Measurements from ENCODE around the gene ITGA4. TPM values are rescaled to one million over a fixed set of nuclear protein-coding genes. Genes with fewer than 3 reads are reported as not detected.

Gene ITGA4
- 10 to 100 TPM in 3 of 4 donors, 1 to 10 TPM in 1; 7.7 to 28.7 (median 12.2) TPM for total RNA-seq

DNA sequence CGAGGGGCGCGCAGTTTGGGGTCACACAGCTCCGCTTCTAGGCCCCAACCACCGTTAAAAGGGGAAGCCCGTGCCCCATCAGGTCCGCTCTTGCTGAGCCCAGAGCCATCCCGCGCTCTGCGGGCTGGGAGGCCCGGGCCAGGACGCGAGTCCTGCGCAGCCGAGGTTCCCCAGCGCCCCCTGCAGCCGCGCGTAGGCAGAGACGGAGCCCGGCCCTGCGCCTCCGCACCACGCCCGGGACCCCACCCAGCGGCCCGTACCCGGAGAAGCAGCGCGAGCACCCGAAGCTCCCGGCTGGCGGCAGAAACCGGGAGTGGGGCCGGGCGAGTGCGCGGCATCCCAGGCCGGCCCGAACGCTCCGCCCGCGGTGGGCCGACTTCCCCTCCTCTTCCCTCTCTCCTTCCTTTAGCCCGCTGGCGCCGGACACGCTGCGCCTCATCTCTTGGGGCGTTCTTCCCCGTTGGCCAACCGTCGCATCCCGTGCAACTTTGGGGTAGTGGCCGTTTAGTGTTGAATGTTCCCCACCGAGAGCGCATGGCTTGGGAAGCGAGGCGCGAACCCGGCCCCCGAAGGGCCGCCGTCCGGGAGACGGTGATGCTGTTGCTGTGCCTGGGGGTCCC is at the start of gene ITGA4:
TSS of gene ITGA4 (plus strand) at position 266 of the 620 bp plus-strand sequence. CDS start at position 535, 269 bp downstream.
- TF ChIP-seq, protein P1, sequence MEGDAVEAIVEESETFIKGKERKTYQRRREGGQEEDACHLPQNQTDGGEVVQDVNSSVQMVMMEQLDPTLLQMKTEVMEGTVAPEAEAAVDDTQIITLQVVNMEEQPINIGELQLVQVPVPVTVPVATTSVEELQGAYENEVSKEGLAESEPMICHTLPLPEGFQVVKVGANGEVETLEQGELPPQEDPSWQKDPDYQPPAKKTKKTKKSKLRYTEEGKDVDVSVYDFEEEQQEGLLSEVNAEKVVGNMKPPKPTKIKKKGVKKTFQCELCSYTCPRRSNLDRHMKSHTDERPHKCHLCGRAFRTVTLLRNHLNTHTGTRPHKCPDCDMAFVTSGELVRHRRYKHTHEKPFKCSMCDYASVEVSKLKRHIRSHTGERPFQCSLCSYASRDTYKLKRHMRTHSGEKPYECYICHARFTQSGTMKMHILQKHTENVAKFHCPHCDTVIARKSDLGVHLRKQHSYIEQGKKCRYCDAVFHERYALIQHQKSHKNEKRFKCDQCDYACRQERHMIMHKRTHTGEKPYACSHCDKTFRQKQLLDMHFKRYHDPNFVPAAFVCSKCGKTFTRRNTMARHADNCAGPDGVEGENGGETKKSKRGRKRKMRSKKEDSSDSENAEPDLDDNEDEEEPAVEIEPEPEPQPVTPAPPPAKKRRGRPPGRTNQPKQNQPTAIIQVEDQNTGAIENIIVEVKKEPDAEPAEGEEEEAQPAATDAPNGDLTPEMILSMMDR (IDR thresholded peaks at IDR 0.05; ENCODE audit: low read depth): no peak

DNA sequence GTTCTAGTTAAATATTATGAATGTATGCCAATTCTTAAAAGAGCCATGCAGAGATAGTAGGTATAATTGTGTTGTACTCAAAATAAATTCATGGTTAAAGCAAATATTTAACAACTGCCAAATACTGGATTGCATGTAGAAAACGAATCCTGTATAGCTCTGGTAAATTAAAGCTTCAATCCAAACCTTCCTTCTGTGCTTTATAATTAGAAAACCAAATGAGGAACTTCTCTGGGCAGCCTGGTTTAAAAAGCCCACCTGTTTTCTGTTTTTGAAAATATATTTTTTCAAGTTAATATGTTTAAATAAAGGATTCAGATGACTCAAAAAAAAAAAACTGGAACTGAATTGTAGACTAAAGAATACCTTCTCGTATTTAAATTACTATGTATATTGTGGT is 48.3 kb upstream of the ITGA4 start:
- TF ChIP-seq, protein P1 (IDR thresholded peaks at IDR 0.05; ENCODE audit: low read depth): no peak

DNA sequence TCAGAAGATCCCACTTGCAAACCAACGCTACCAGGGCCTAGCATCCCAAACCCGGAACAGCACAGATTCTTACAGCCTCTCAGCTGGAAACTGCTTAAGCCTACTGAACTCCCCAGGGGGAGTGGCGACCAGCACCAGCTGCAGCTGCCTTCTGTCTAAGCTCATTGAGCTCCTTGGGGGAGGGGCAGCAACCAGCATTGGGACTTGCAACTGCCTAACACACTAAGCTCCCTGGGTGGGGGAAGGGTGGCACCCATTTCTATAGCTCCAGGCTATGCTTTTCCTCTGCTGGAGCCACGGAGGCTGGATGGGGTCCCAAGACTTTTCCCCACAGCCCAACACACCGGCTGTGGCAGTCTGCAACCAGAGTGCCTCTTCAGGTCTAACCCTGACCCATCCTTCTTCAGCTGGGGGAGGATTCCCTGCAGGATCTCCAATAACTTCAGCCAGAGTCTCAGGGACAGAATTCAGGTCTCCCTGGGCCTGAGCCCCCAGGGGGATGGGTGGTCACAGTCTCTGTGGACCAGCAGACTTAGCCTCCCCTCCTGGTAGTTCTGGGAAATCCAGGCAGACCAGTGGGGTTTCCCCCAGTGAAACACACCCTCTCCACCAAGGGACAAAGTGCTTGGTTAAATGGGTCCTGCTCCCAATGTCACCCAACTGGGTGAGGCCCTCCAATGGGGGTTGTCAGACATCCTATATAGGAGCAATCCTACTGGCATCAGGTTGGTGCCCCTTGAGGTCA is 45.9 kb upstream of the ITGA4 start:
- TF ChIP-seq, protein P1 (IDR thresholded peaks at IDR 0.05; ENCODE audit: low read depth): no peak

DNA sequence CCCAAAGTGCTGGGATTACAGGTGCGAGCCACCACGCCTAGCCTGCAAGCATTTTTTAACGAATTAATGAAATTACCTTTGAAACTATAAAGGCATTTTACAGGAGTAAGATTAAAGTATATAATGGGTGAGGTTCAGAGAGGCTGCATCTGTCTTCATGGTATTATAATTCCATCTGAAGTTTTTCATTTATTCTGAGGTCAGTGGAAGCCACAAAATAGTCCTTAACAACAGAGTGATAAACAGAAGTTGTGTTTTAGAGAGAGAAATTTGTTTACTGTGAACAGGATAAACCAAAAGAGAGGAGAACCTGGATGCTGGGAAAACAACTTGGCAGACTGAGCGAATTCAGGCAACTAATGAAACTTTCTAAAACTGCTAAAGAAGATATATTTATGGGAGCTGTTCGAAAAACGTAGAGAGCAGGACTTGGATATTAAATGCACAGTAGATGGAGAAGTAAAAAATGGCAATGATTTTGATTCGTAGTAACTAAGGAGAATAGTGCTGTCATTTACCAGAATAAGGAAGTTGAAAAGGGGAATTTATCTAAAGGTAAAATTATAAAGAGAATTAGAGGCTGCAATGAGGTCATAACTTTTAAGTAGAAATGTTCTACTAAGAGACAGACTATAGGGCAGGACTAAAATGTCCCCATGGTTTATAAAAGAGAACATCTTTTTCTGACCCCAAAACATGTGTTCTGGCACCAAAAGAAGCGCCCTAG is 37.9 kb upstream of the ITGA4 start:
- TF ChIP-seq, protein P1 (IDR thresholded peaks at IDR 0.05; ENCODE audit: low read depth): no peak

DNA sequence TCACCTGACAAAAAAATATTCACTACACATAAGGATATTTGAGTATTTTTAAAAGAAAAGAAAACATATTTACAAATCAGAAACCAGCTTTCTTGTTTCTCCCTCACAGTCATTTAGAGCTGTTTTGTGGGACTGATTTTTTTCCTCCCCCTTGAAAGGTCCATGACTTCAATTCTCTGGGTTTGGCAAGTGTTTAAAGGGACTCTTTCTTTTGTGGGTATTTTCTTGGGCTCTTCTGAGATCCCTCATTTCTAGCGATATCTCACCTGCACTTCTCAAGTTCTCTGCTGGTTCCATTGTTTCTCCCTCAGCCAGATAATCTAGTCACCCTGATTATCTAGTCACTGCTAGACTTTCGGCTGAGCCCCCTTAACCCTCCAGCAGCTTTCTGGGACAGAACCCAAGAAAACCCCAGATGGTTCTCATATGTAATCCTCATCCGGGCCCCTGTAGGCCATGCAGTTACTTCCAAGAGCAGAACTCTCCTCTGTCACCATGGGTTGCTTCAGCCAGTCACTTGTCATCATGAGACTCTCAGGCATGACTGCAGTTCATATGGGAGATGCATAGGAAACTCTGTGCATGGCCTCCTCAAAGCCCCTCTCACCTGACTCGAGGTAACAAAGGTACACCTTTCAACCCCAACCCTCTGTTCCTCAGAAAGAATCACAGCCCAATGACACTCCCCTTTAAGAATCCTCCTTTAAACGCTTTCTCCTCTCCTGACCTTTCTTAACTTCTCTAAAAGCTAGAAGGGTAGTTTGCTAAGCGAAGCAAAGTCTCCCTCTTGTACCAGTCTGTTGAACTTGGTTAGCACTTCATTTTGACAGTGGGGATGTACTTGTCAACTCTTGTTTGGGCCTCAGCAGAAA is 36.7 kb upstream of the ITGA4 start:
- TF ChIP-seq, protein P1 (IDR thresholded peaks at IDR 0.05; ENCODE audit: low read depth): no peak

DNA sequence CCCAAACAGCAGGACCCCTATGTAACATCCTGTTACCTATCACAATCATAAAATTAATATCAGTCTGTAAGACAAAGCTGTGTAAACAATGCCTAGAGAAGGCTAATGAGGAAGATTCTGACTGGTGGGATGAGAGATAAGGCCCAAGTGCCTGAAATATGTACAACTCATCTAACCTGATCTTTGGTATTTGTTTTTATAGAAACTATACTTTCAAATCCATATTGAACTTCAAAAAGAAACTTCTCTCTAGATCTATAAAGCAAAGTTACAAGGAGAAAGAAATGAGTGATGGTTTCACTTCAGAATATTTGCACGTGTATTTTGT is 36.1 kb upstream of the ITGA4 start:
- TF ChIP-seq, protein P1 (IDR thresholded peaks at IDR 0.05; ENCODE audit: low read depth): no peak

All from subcutaneous adipose tissue (tissue), 4 donors.